Suprapubic skin (tissue), 4 donors: ENCODE measurements around the gene IFT57.

Source experiments
- CTCF ChIP-seq, 2 donors: fragments of 200-600 bp in 1 of 2; fragments of 450-650 bp in 1 of 2; sonication (generic) in 1 of 2; IDR thresholded peaks; one replicate each; pipeline ENCODE4 v1.5.1; 2016 to 2019; ENCODE audit warnings: antibody characterized with exemption in 2 of 2, mild to moderate bottlenecking in 1 of 2, moderate library complexity in 1 of 2
- POLR2A ChIP-seq, 2 donors: fragments of 450-650 bp; IDR thresholded peaks; one replicate each; pipeline ENCODE4 v1.6.1; 2017; ENCODE audit warnings: antibody characterized with exemption in 2 of 2, mild to moderate bottlenecking in 2 of 2, moderate library complexity in 2 of 2
- POLR2AphosphoS5 ChIP-seq, 3 donors: sonication (generic); formaldehyde crosslinking; IDR thresholded peaks; one replicate each; pipeline ENCODE4 v1.6.1; 2017; ENCODE audit warnings: antibody characterized with exemption in 3 of 3

- TF ChIP-seq CTCF (IDR thresholded peaks at IDR 0.05): no peak
- no peak for TF ChIP-seq POLR2AphosphoS5 (IDR thresholded peaks at IDR 0.05)
- TF ChIP-seq POLR2A (IDR thresholded peaks at IDR 0.05): no peak
Observed at GRCh38 chr3:108164391-108164790, 57.8 kb downstream of the IFT57 start.
